ENCODE measurements around the gene CLOCK.

GRCh38 chr4:55539658-55540057, 7.1 kb downstream of the CLOCK start:
- TF ChIP-seq CTCF (IDR thresholded peaks at IDR 0.05) (no peak), POLR2A (IDR thresholded peaks at IDR 0.05) (no peak)
